Transverse colon (tissue), 4 donors: Measurements from ENCODE around the gene WNT7A.

Experiments used
- EP300 ChIP-seq: sonication (generic); formaldehyde crosslinking; IDR thresholded peaks from one replicate; pipeline ENCODE4 v1.6.1; 2017; ENCODE audit warnings: antibody characterized with exemption, low read depth
- POLR2A ChIP-seq: fragments of 450-650 bp; IDR thresholded peaks from one replicate; pipeline ENCODE4 v1.6.1; 2016; ENCODE audit warnings: antibody characterized with exemption, mild to moderate bottlenecking, moderate library complexity
- POLR2AphosphoS5 ChIP-seq, 3 donors: sonication (generic); formaldehyde crosslinking; IDR thresholded peaks; one replicate each; pipeline ENCODE4 v1.6.1; 2016; ENCODE audit warnings: antibody characterized with exemption in 3 of 3
- TF ChIP-seq, protein P1 (sequence below), 5 experiments: fragments of 200-600 bp in 3 of 5; fragments of 450-650 bp in 2 of 5; sonication (generic) in 3 of 5; IDR thresholded peaks; 1 replicate in 2 of 5; 2 replicates in 3 of 5; pipeline ENCODE4 v1.5.1; 2016 to 2017; ENCODE audit warnings: antibody characterized with exemption in 5 of 5, inconsistent platforms in 3 of 5, mild to moderate bottlenecking in 2 of 5, moderate library complexity in 1 of 5

DNA sequence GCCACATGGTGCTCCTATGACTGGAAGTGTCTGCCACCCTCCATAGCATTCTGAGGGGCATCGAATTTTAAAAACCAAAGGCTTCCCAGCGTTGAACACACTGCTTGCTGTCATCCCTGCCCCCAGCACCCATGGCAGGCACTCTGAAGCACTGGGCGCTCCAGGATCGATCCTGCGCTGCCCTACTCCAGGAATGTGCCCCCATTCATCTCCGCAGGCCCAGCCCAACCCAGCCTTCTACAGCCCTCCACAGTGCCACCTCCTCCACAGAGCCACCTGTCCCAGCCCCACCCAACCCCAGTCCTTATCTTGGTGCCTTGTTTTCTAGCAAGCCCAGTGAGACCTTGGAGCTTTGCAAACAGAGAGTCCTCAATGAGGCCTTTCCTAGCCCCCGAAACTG is 52.2 kb downstream of the WNT7A start:
- TF ChIP-seq, protein P1, sequence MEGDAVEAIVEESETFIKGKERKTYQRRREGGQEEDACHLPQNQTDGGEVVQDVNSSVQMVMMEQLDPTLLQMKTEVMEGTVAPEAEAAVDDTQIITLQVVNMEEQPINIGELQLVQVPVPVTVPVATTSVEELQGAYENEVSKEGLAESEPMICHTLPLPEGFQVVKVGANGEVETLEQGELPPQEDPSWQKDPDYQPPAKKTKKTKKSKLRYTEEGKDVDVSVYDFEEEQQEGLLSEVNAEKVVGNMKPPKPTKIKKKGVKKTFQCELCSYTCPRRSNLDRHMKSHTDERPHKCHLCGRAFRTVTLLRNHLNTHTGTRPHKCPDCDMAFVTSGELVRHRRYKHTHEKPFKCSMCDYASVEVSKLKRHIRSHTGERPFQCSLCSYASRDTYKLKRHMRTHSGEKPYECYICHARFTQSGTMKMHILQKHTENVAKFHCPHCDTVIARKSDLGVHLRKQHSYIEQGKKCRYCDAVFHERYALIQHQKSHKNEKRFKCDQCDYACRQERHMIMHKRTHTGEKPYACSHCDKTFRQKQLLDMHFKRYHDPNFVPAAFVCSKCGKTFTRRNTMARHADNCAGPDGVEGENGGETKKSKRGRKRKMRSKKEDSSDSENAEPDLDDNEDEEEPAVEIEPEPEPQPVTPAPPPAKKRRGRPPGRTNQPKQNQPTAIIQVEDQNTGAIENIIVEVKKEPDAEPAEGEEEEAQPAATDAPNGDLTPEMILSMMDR (IDR thresholded peaks at IDR 0.05), result no peak
- TF ChIP-seq EP300 (no peak), POLR2AphosphoS5 (IDR thresholded peaks at IDR 0.05) (no peak), POLR2A (no peak)
